PC-3 (cell line): ENCODE data around the gene ATXN7L2. TPM values are rescaled to one million over a fixed set of nuclear protein-coding genes. Genes with fewer than 3 reads are reported as not detected.

Experiments used
- ATAC-seq: fragments of 200-7000 bp; cut with Tn5 transposase; 2 replicates; pipeline ENCODE4 v1.9.1; 2020; ENCODE audit warnings: mild to moderate bottlenecking, moderate library complexity
- BruUV-seq: library from RNA; stranded (reverse); fragments of 400-500 nt; replicated peaks from 2 replicates; lab custom pipeline; 2021; lab: Mats Ljungman, UMichigan
- CTCF ChIA-PET: fragments of 300-600 bp; sonication (Branson Sonifier 250); formaldehyde crosslinking; loops from one replicate; lab custom pipeline; 2022; ENCODE audit warnings: antibody characterized with exemption; lab: Charles Lee
- POLR2A ChIA-PET: fragments of 300-600 bp; sonication (Branson Sonifier 250); formaldehyde crosslinking; loops from one replicate; lab custom pipeline; 2022; ENCODE audit warnings: antibody characterized with exemption; ENCODE audit not compliant: unreplicated experiment; lab: Charles Lee
- DNase-seq: peaks from one replicate; pipeline ENCODE4 v3.0.0-alpha.2; 2015
- H2AFZ ChIP-seq: fragments of 300-600 bp; sonication (generic); 2 replicates; pipeline ENCODE4 v1.6.0; 2016; ENCODE audit warnings: antibody characterized with exemption, low read length
- H3F3A ChIP-seq: fragments of 300-600 bp; sonication (generic); one replicate; pipeline ENCODE4 v1.6.0; 2017; ENCODE audit warnings: antibody characterized with exemption, low read length, control low read depth, mild to moderate bottlenecking; ENCODE audit not compliant: unreplicated experiment
- H3K27ac ChIP-seq: fragments of 300-600 bp; sonication (generic); 2 replicates; pipeline ENCODE4 v1.5.1; 2016; ENCODE audit warnings: mild to moderate bottlenecking, low read length
- H3K27me3 ChIP-seq: fragments of 300-600 bp; sonication (generic); 2 replicates; pipeline ENCODE4 v1.6.1; 2016; ENCODE audit warnings: low read length, mixed read lengths
- H3K36me3 ChIP-seq: fragments of 300-600 bp; sonication (generic); 2 replicates; pipeline ENCODE4 v1.6.1; 2016; ENCODE audit warnings: low read depth, mixed run types, low read length, mixed read lengths
- H3K4me1 ChIP-seq: fragments of 300-600 bp; sonication (generic); 2 replicates; pipeline ENCODE4 v1.5.1; 2016; ENCODE audit warnings: low read length; ENCODE audit not compliant: insufficient read depth
- H3K4me2 ChIP-seq: fragments of 300-600 bp; sonication (generic); 2 replicates; pipeline ENCODE4 v1.6.0; 2016; ENCODE audit warnings: low read length
- H3K4me3 ChIP-seq: fragments of 300-600 bp; sonication (generic); 2 replicates; pipeline ENCODE4 v1.5.1; 2016; ENCODE audit warnings: mild to moderate bottlenecking, low read length, mixed read lengths
- H3K79me2 ChIP-seq: fragments of 300-600 bp; sonication (generic); 2 replicates; pipeline ENCODE4 v1.6.1; 2017; ENCODE audit warnings: low read length, mixed read lengths
- H3K9ac ChIP-seq: fragments of 300-600 bp; sonication (generic); 2 replicates; pipeline ENCODE4 v1.6.0; 2016; ENCODE audit warnings: mild to moderate bottlenecking, low read length
- H3K9me2 ChIP-seq: fragments of 300-600 bp; sonication (generic); replicated peaks from 2 replicates; pipeline ENCODE4 v1.6.1; 2016; ENCODE audit warnings: mixed run types, low read length, mixed read lengths
- H3K9me3 ChIP-seq: fragments of 300-600 bp; sonication (generic); 2 replicates; pipeline ENCODE4 v1.6.1; 2016; ENCODE audit warnings: low read length, mixed read lengths
- H4K20me1 ChIP-seq: fragments of 300-600 bp; sonication (generic); 2 replicates; pipeline ENCODE4 v1.6.1; 2016; ENCODE audit warnings: low read length, mixed read lengths
- CTCF ChIP-seq: fragments of 300-600 bp; sonication (generic); conservative IDR thresholded peaks from 2 replicates; pipeline ENCODE4 v1.5.1; 2017; ENCODE audit warnings: antibody characterized with exemption, low read depth, mild to moderate bottlenecking, low read length
- EZH2 ChIP-seq: fragments of 300-600 bp; sonication (generic); IDR thresholded peaks from one replicate; pipeline ENCODE4 v1.6.1; 2017; ENCODE audit warnings: antibody characterized with exemption, mild to moderate bottlenecking, low read length; ENCODE audit not compliant: unreplicated experiment
- EZH2phosphoT487 ChIP-seq: fragments of 300-600 bp; sonication (generic); IDR thresholded peaks from 2 replicates; pipeline ENCODE4 v1.6.1; 2018; ENCODE audit warnings: mild to moderate bottlenecking, antibody characterized with exemption, low read length, borderline replicate concordance
- intact Hi-C: fragments of 100-400 bp; cut with micrococcal nuclease; formaldehyde crosslinking; loops from 2 replicates; pipeline ENCODE4 v1.9.0; 2023
- total RNA-seq: library from RNA; depleted of rRNA; stranded (reverse); fragments of >200 nt; gene quantifications from 2 replicates; pipeline ENCODE4 v1.2.3, GENCODE V29; 2014

The ATXN7L2 gene
- total RNA-seq, 1 experiment from 2014 or later, result 9.4 TPM

GRCh38 chr1:109508001-109508872 is 24.5 kb downstream of the ATXN7L2 start:
- no peaks in the 10 kb centered on the region for H3F3A ChIP-seq
- ChIA-PET CTCF (no interaction called here), POLR2A (interaction anchor here (0.7 kb wide), 1 partner anchor 24 kb away, joined by 3 read pairs; no protein-coding TSS in a partner anchor)
- H3K79me2 ChIP-seq, result no peaks in the 10 kb centered on the region
- H3K27ac ChIP-seq, result no peak overlapping the region
- H3K27me3 ChIP-seq, result no peaks in the 10 kb centered on the region
- H3K9ac ChIP-seq, result no peak overlapping the region
- TSS peak; percentile 37 for BruUV-seq
- no peak for DNase-seq
- no peak for ATAC-seq
- H2AFZ ChIP-seq, result no peak overlapping the region
- H3K9me2 ChIP-seq, result no peaks in the 10 kb centered on the region
- no peak for TF ChIP-seq CTCF
- TF ChIP-seq EZH2phosphoT487, result no peak
- no peak for TF ChIP-seq EZH2
- peaks cover 6% of the 10 kb centered on the region; the same call in 1 of the 2 replicates for H3K4me1 ChIP-seq
- no peaks in the 10 kb centered on the region for H4K20me1 ChIP-seq
- H3K36me3 ChIP-seq, result no peaks in the 10 kb centered on the region
- H3K9me3 ChIP-seq, result no peaks in the 10 kb centered on the region
- no peak overlapping the region for H3K4me3 ChIP-seq
- no peak overlapping the region for H3K4me2 ChIP-seq
- intact Hi-C loops, result no loop called here

GRCh38 chr1:109508873-109509175 is 25.1 kb downstream of the ATXN7L2 start:
- Histone ChIP-seq H3K4me1 (peaks cover 6% of the 10 kb centered on the region; the same call in 1 of the 2 replicates), H3K79me2 (no peaks in the 10 kb centered on the region), H3K4me2 (peak overlapping the region; percentile 97), H3K9me3 (no peaks in the 10 kb centered on the region), H4K20me1 (no peaks in the 10 kb centered on the region), H3K9ac (no peak overlapping the region), H2AFZ (peak overlapping the region; percentile 97; the same call in 1 of the 2 replicates), H3K27ac (no peak overlapping the region), H3F3A (no peaks in the 10 kb centered on the region), H3K9me2 (no peaks in the 10 kb centered on the region), H3K36me3 (no peaks in the 10 kb centered on the region), H3K4me3 (peak overlapping the region; percentile 77), H3K27me3 (no peaks in the 10 kb centered on the region)
- ChIA-PET CTCF (no interaction called here), POLR2A (interaction anchor here (0.7 kb wide), 1 partner anchor 23 kb away, joined by 3 read pairs; no protein-coding TSS in a partner anchor)
- intact Hi-C loops, result no loop called here
- no TSS peak for BruUV-seq
- DNase-seq (no peak), ATAC-seq (no peak)
- TF ChIP-seq EZH2phosphoT487 (no peak), EZH2 (no peak), CTCF (no peak)
